ENCODE measurements around the gene RSPO1. TPM values are rescaled to one million over a fixed set of nuclear protein-coding genes. Genes with fewer than 3 reads are reported as not detected.

Gene RSPO1
- total and polyA plus RNA-seq, 10 of the 15 experiments (the other 5 are each of a cell fraction or from before 2014, with no cell fraction given) = not detected

Other genes starting within 250 kb of the RSPO1 start
Only the 7 nearest of the 11 such genes appear.
- 51.8 and 57.8 TPM in 2 replicates for gene MEAF6, start 120.1 kb downstream of the RSPO1 start, total RNA-seq (2014; rRNA removed)
- gene MEAF6, start 120.1 kb downstream of the RSPO1 start, total RNA-seq (2014; rRNA removed; fragmentation: Illumina TruSeq; extraction: Trizol) = 53.9 and 56.4 TPM in 2 replicates
- gene MEAF6, start 120.1 kb downstream of the RSPO1 start, total RNA-seq (2021) = 48.6 and 49.7 TPM in 2 replicates
- 70.7 and 75.8 TPM in 2 replicates for gene MEAF6, start 120.1 kb downstream of the RSPO1 start, polyA plus RNA-seq (2011; rRNA removed)
- 72.2 and 89.4 TPM in 2 replicates for gene MEAF6, start 120.1 kb downstream of the RSPO1 start, polyA plus RNA-seq (2014; fragmentation: Illumina TruSeq; extraction: Trizol)
- gene MEAF6, start 120.1 kb downstream of the RSPO1 start, polyA plus RNA-seq (2014; fragmentation: Nextera tagmentation; extraction: Ambion mirVana) = 10 to 100 TPM; 30.8 to 33.3 TPM
- gene MEAF6, start 120.1 kb downstream of the RSPO1 start, polyA plus RNA-seq (2014; rRNA removed) = 56.3 and 62.4 TPM in 2 replicates
- gene MEAF6, start 120.1 kb downstream of the RSPO1 start, polyA plus RNA-seq (2016; fragmentation: Nextera tagmentation; extraction: Ambion mirVana) = 10 to 100 TPM; 74.7 to 75.0 TPM
- gene SNIP1, start 80.6 kb downstream of the RSPO1 start, total RNA-seq (2014; rRNA removed) = 10.6 and 11.0 TPM in 2 replicates
- gene SNIP1, start 80.6 kb downstream of the RSPO1 start, total RNA-seq (2014; rRNA removed; fragmentation: Illumina TruSeq; extraction: Trizol) = 10.5 and 11.3 TPM in 2 replicates
- gene SNIP1, start 80.6 kb downstream of the RSPO1 start, total RNA-seq (2021) = 20.6 and 22.4 TPM in 2 replicates
- gene SNIP1, start 80.6 kb downstream of the RSPO1 start, polyA plus RNA-seq (2011; rRNA removed) = 10.2 and 10.4 TPM in 2 replicates
- gene SNIP1, start 80.6 kb downstream of the RSPO1 start, polyA plus RNA-seq (2014; fragmentation: Illumina TruSeq; extraction: Trizol) = 10.1 and 12.6 TPM in 2 replicates
- gene SNIP1, start 80.6 kb downstream of the RSPO1 start, polyA plus RNA-seq (2014; fragmentation: Nextera tagmentation; extraction: Ambion mirVana) = 1 to 10 TPM; 2.7 to 3.3 TPM
- 10.3 and 13.7 TPM in 2 replicates for gene SNIP1, start 80.6 kb downstream of the RSPO1 start, polyA plus RNA-seq (2014; rRNA removed)
- gene SNIP1, start 80.6 kb downstream of the RSPO1 start, polyA plus RNA-seq (2016; fragmentation: Nextera tagmentation; extraction: Ambion mirVana) = 1 to 10 TPM; 6.9 to 7.8 TPM
- gene DNALI1, start 78.0 kb downstream of the RSPO1 start, total RNA-seq (2014; rRNA removed) = not detected in 2 replicates
- not detected in 2 replicates for gene DNALI1, start 78.0 kb downstream of the RSPO1 start, total RNA-seq (2014; rRNA removed; fragmentation: Illumina TruSeq; extraction: Trizol)
- gene DNALI1, start 78.0 kb downstream of the RSPO1 start, total RNA-seq (2021) = not detected in 2 replicates
- not detected in 2 replicates for gene DNALI1, start 78.0 kb downstream of the RSPO1 start, polyA plus RNA-seq (2011; rRNA removed)
- gene DNALI1, start 78.0 kb downstream of the RSPO1 start, polyA plus RNA-seq (2014; fragmentation: Illumina TruSeq; extraction: Trizol) = not detected in 2 replicates
- under 1 TPM in 1 of 2 experiments, not detected in 1; 0.03 TPM for gene DNALI1, start 78.0 kb downstream of the RSPO1 start, polyA plus RNA-seq (2014; fragmentation: Nextera tagmentation; extraction: Ambion mirVana)
- not detected in 2 replicates for gene DNALI1, start 78.0 kb downstream of the RSPO1 start, polyA plus RNA-seq (2014; rRNA removed)
- under 1 TPM; 0.05 to 0.13 TPM for gene DNALI1, start 78.0 kb downstream of the RSPO1 start, polyA plus RNA-seq (2016; fragmentation: Nextera tagmentation; extraction: Ambion mirVana)
- 80.0 and 87.7 TPM in 2 replicates for gene GNL2, start 39.0 kb downstream of the RSPO1 start, total RNA-seq (2014; rRNA removed)
- 153 and 167 TPM in 2 replicates for gene GNL2, start 39.0 kb downstream of the RSPO1 start, total RNA-seq (2014; rRNA removed; fragmentation: Illumina TruSeq; extraction: Trizol)
- gene GNL2, start 39.0 kb downstream of the RSPO1 start, total RNA-seq (2021) = 66.6 and 71.6 TPM in 2 replicates
- 71.8 and 92.8 TPM in 2 replicates for gene GNL2, start 39.0 kb downstream of the RSPO1 start, polyA plus RNA-seq (2011; rRNA removed)
- gene GNL2, start 39.0 kb downstream of the RSPO1 start, polyA plus RNA-seq (2014; fragmentation: Illumina TruSeq; extraction: Trizol) = 138 and 145 TPM in 2 replicates
- gene GNL2, start 39.0 kb downstream of the RSPO1 start, polyA plus RNA-seq (2014; fragmentation: Nextera tagmentation; extraction: Ambion mirVana) = 10 to 100 TPM; 64.2 to 91.3 TPM
- 76.2 and 85.1 TPM in 2 replicates for gene GNL2, start 39.0 kb downstream of the RSPO1 start, polyA plus RNA-seq (2014; rRNA removed)
- gene GNL2, start 39.0 kb downstream of the RSPO1 start, polyA plus RNA-seq (2016; fragmentation: Nextera tagmentation; extraction: Ambion mirVana) = 100 to 1,000 TPM; 113 to 118 TPM
- 18.0 and 21.3 TPM in 2 replicates for gene CDCA8, start 57.6 kb upstream of the RSPO1 start, total RNA-seq (2014; rRNA removed)
- 27.5 and 28.4 TPM in 2 replicates for gene CDCA8, start 57.6 kb upstream of the RSPO1 start, total RNA-seq (2014; rRNA removed; fragmentation: Illumina TruSeq; extraction: Trizol)
- gene CDCA8, start 57.6 kb upstream of the RSPO1 start, total RNA-seq (2021) = 57.8 and 59.8 TPM in 2 replicates
- gene CDCA8, start 57.6 kb upstream of the RSPO1 start, polyA plus RNA-seq (2011; rRNA removed) = 68.3 and 72.0 TPM in 2 replicates
- gene CDCA8, start 57.6 kb upstream of the RSPO1 start, polyA plus RNA-seq (2014; fragmentation: Illumina TruSeq; extraction: Trizol) = 75.3 and 81.0 TPM in 2 replicates
- gene CDCA8, start 57.6 kb upstream of the RSPO1 start, polyA plus RNA-seq (2014; fragmentation: Nextera tagmentation; extraction: Ambion mirVana) = 10 to 100 TPM; 60.2 to 60.6 TPM
- gene CDCA8, start 57.6 kb upstream of the RSPO1 start, polyA plus RNA-seq (2014; rRNA removed) = 52.8 and 62.1 TPM in 2 replicates
- gene CDCA8, start 57.6 kb upstream of the RSPO1 start, polyA plus RNA-seq (2016; fragmentation: Nextera tagmentation; extraction: Ambion mirVana) = 10 to 100 TPM; 97.8 to 98.1 TPM
- 0.05 TPM in 1 of 2 replicates, not detected in the other for gene EPHA10, start 130.2 kb upstream of the RSPO1 start, total RNA-seq (2014; rRNA removed)
- gene EPHA10, start 130.2 kb upstream of the RSPO1 start, total RNA-seq (2014; rRNA removed; fragmentation: Illumina TruSeq; extraction: Trizol) = not detected in 2 replicates
- not detected in 2 replicates for gene EPHA10, start 130.2 kb upstream of the RSPO1 start, total RNA-seq (2021)
- 0.03 and 0.05 TPM in 2 replicates for gene EPHA10, start 130.2 kb upstream of the RSPO1 start, polyA plus RNA-seq (2011; rRNA removed)
- gene EPHA10, start 130.2 kb upstream of the RSPO1 start, polyA plus RNA-seq (2014; fragmentation: Illumina TruSeq; extraction: Trizol) = not detected in 2 replicates
- gene EPHA10, start 130.2 kb upstream of the RSPO1 start, polyA plus RNA-seq (2014; fragmentation: Nextera tagmentation; extraction: Ambion mirVana) = not detected
- 0.06 TPM in 1 of 2 replicates, not detected in the other for gene EPHA10, start 130.2 kb upstream of the RSPO1 start, polyA plus RNA-seq (2014; rRNA removed)
- not detected for gene EPHA10, start 130.2 kb upstream of the RSPO1 start, polyA plus RNA-seq (2016; fragmentation: Nextera tagmentation; extraction: Ambion mirVana)
- gene MANEAL, start 159.0 kb upstream of the RSPO1 start, total RNA-seq (2014; rRNA removed) = 11.0 and 11.1 TPM in 2 replicates
- 6.2 and 6.5 TPM in 2 replicates for gene MANEAL, start 159.0 kb upstream of the RSPO1 start, total RNA-seq (2014; rRNA removed; fragmentation: Illumina TruSeq; extraction: Trizol)
- gene MANEAL, start 159.0 kb upstream of the RSPO1 start, total RNA-seq (2021) = 8.6 and 9.2 TPM in 2 replicates
- gene MANEAL, start 159.0 kb upstream of the RSPO1 start, polyA plus RNA-seq (2011; rRNA removed) = 2.9 and 4.9 TPM in 2 replicates
- 4.7 and 6.5 TPM in 2 replicates for gene MANEAL, start 159.0 kb upstream of the RSPO1 start, polyA plus RNA-seq (2014; fragmentation: Illumina TruSeq; extraction: Trizol)
- gene MANEAL, start 159.0 kb upstream of the RSPO1 start, polyA plus RNA-seq (2014; fragmentation: Nextera tagmentation; extraction: Ambion mirVana) = 1 to 10 TPM; 3.7 to 4.2 TPM
- 8.8 and 9.0 TPM in 2 replicates for gene MANEAL, start 159.0 kb upstream of the RSPO1 start, polyA plus RNA-seq (2014; rRNA removed)
- gene MANEAL, start 159.0 kb upstream of the RSPO1 start, polyA plus RNA-seq (2016; fragmentation: Nextera tagmentation; extraction: Ambion mirVana) = 1 to 10 TPM in 1 of 2 experiments, under 1 TPM in 1; 0.83 to 1.0 TPM